ENCODE data around the gene MYADML2.
"Not testable (repeated sequence)": the region's sequence is repeated elsewhere in the genome, so short reads cannot be mapped to it uniquely, and the experiment has no call there.

Gene MYADML2, protein sequence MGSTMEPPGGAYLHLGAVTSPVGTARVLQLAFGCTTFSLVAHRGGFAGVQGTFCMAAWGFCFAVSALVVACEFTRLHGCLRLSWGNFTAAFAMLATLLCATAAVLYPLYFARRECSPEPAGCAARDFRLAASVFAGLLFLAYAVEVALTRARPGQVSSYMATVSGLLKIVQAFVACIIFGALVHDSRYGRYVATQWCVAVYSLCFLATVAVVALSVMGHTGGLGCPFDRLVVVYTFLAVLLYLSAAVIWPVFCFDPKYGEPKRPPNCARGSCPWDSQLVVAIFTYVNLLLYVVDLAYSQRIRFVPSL

GRCh38 chr17:81947189-81947588 is at the start of gene MYADML2:
MYADML2 (minus strand) TSS chr17:81947233; CDS start chr17:81941741, 5,492 bp downstream.
- DNase-seq = no peak

- DNase-seq = no peak
Observed at GRCh38 chr17:81996232-81996756, 49.3 kb upstream of the MYADML2 start.

DNA sequence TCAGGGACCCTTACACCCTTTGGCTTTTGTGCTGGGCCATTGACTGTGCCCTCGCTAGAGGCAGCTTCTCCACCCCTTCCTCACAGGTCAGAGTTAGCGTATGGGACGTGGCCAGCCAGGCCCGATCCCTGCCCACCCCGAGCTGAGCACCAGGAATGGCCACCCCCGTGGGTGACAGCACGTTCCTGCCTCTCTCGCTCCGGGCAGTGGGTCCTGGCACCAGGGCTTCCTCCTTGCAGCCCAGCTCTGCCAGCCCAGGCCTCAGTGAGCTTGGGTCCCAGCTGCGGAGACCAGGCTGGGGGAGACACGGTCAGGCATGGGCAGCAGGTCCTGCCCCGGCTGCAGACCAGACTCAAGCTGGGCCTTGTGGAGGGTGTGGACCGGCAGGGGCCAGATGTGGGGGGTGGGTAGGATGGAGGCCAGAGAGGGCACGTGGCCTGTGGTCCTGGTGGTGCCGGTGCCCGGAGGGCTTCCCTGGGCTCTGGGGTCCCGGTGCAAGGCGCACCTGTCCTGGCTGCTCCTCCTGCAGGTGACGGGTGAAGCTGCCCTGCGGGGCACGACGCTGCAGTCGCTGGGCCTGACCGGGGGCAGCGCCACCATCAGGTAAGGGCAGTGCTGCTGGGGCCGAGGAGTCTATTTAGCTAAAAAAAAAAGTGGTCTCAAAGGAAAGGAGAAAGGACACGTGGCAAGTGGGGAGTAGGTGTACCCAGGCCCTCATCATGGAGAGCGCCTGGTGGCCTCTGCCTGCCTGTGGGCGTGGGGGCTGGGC is 48.6 kb upstream of the MYADML2 start:
- DNase-seq = no peak

DNA sequence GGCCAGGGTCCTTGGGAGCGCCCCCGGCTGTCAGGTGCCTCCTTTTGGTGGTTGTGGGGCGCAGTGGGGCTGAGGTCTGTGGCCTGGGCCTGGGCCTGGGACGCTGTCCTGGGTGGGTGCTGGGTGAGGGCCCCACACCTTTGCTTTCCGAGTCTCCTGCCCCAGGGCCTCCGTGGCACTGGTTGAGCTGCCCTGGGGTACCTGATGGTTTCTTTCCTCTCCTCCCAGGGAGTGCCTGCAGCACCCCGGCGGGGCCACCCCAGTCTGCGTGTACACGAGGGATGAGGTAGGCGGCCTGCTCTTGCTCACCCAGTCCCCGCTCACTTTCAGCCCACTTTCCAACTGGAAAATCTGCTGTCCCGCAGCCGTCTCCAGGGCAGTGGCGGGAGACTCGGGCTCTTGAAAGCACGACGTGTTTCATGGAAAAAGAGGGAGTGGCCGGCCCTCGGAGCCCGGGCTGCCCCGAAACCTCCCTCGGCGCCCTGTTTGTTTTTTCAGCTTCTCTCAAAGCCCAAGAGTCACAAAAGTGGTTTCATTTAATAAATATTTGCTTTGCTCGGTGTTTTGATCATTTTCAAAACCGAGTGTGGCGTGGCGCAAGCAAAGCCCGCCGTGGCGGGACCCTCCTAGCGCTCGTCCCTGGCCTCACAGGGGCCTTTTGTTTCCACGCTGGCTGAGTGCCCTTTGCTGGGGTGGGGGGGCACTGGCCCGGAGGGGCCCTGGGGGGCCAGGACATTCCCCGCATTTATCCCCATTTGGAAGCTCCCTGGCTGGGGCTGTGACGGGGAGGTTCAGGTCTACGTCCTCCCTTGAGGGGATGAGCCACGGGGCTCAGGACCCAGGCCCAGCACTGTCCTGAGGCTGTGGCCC is 47.8 kb upstream of the MYADML2 start:
- no peak for DNase-seq

- no peak for DNase-seq
Observed at GRCh38 chr17:81993729-81994592, 46.9 kb upstream of the MYADML2 start.

- no peak for DNase-seq
Observed at GRCh38 chr17:81992306-81993102, 45.5 kb upstream of the MYADML2 start.

DNA sequence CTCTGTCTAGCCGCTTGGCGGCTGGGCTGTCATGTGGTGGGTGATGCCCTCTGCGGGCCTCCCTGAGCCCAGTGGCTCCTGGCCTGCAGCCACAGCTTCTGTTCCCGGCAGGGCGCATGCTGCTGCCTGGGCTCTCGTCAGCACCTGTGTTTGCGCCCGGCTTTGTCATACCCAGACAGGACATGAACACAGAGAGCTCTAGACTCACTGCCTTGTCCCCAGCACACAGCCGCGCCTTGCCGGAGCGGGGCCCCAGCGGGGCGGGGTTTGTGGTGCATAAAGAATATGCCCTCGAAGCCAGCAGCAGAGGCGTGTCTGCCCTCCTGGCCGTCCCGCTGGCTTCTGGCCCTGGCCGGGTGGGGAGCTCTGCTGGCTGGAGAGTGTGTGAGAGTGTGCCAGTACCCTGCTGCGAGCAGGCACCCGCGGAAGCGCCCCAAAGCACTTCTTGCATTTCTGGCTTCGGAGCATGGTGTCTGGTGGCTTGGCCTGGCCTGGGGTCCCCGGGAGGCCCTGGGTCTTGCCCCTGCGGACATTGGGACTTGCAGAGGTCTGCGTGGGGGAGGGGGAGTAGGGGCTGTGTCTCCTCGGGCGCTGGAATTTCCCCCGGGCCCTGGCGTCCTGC is 44.8 kb upstream of the MYADML2 start:
- no peak for DNase-seq

DNA sequence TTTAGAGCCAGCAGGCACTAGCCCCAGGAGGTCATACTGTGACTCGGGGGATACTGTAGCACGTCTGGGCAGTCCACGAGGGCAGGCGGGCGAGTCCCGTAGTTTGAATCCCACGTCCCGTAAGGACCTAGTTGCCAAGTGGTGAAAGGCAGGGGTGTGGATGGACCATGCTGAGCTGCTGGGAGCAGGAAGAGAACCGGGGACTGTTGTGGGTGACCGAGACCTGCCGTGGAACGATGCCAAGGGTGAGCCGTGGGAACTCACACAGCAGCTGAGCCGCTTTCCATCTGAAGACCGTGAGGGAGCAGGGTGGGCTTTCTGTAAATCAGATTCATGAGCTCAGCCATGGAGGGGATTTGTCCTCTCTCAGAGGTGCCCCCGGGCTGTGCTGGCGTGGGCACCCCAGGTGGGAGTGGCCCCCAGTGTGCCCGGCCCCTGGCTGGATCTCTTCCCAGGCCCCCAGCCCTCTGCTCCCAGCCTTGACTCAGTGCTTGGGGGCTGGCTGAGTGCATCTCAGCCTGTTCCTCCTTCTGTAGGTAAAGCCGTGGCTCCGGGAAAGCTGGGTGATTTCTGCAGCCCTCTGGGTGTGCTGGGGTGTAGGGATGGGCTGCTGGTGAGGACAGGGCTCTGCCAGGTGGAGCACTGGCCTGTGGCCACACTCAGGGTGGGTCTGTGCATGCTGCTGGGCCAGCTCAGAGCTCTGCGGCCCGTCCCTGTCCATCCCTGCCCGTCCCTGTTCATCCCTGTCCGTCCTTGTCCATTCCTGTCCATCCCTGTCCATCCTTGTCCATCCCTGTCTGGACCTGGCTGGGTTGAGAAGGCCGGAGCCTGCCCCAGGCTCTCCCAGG is 44.0 kb upstream of the MYADML2 start:
- DNase-seq = no peak

DNA sequence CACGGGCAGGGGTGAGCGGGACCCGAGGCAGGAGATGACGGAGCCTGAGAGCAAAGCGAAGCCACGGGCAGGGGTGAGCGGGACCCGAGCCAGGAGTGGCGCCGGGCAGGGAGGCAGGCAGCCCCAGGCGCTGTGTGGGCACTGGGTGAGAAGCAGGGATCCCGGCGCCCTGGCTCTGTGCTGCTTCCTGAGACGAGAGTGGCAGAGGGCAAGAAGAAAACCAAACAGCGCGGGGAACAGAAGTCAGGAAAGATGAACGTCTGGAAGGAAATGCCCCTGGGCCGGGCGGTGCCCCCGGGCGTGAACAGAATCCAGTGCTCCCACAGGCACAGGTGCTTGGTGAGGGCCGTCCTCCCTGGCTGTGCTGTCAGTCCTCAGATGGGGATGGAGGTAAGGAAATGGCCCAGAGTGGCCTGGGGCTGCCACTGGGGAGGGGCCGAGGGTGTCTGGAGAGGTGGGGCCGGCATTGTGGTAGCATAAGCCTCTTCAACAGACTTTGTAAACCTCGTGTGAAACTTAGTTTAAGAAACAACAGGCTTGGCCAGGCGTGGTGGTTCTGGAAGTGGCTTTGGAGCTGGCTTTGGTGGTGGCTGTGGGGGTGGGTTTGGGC is 40.2 kb upstream of the MYADML2 start:
- no peak for DNase-seq

GRCh38 chr17:81986606-81987005 is 39.6 kb upstream of the MYADML2 start:
- no peak for DNase-seq

- no peak for DNase-seq
Observed at GRCh38 chr17:81984773-81985410, 37.9 kb upstream of the MYADML2 start.

DNA sequence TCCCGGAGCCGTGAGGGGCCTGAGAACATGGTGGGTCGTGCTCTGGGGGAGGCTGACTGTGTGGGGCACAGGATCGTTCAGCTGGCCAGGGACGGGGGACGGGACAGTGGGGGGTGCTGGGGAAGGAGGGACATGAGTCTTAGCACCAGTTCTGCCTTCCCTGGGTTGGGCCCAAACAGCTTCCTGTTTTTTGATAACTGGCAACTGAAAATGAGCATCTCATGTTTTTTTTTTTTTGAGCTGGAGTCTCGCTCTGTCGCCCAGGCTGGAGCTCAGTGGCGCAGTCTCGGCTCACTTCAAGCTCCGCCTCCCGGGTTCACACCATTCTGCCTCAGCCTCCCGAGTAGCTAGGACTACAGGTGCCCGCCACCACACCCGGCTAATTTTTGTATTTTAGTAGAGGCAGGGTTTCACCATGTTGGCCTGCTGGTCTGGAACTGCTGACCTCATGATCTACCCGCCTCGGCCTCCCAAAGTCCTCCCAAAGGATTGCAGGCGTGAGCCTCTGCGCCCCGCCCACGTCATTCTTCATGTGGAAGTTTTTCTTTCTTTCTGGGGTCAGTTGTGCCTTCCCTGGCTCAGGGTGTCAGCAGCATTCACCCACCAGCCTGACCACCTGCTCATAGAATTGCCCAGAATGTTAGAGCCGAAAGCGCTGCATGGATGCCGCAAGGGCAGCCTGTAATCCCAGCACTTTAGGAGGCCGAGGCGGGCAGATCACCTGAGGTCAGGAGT is 36.8 kb upstream of the MYADML2 start:
- DNase-seq = no peak

- DNase-seq = no peak
Observed at GRCh38 chr17:81983011-81983638, 36.1 kb upstream of the MYADML2 start.

DNA sequence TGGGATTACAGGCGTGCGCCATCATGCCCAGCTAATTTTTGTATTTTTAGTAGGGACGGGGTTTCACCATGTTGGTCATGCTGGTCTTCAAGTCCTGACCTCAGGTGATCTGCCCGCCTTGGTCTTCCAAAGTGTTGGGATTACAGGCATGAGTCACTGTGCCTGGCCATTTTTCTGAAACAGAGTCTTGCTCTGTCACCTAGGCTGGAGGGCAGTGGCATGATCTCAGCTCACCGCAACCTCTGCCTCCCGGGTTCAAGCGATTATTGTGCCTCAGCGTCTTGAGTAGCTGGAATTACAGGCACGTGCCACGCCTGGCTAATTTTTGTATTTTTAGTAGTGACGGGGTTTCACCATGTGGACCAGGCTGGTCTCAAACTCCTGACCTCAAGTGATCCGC is 34.5 kb upstream of the MYADML2 start:
- DNase-seq = not testable (repeated sequence)

DNA sequence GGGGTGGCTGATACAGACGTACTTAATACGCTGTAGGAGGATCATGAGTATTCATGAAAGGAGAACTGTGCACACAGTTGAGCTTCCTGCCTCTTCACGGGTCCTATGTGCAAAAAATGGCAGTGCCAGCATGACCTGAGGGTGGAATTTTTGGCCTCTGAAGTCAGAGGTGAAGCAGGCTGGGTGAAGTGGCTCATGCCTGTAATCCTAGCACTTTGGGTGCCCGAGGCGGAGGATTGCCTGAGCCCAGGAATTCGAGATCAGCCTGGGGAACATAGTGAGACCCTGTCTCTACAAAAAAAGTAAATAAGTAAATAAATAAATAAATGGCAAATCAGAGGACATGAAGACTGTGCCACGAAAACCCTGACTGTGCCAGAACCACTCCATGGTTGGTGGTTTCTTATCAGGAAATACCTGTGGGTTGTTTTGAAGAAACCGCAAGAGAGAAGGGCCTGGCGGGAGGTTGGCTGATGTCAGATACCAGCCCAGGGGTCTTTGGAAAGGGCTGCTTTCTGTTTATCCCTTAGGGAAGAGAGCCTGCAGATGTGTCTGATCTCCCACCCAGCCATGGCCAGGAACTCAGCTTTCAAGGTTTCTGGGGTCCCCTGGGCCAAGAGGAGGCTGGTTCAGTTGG is 33.8 kb upstream of the MYADML2 start:
- DNase-seq = no peak

GRCh38 chr17:81980122-81980521 is 33.1 kb upstream of the MYADML2 start:
- no peak for DNase-seq
